NB4 (cell line): Measurements from ENCODE around the gene CR1L.
"Not testable (repeated sequence)": the region's sequence is repeated elsewhere in the genome, so short reads cannot be mapped to it uniquely, and the experiment has no call there.

ENCODE experiments used
- MAX ChIP-seq: IDR thresholded peaks from 2 replicates; pipeline ENCODE4 v1.6.1; 2011; ENCODE audit warnings: low read depth, low read length
- POLR2A ChIP-seq: IDR thresholded peaks from 2 replicates; pipeline ENCODE4 v1.6.1; 2011; ENCODE audit warnings: mild to moderate bottlenecking; ENCODE audit not compliant: insufficient read length; ENCODE audit errors: extremely low read depth
- TF ChIP-seq, protein P1 (sequence below): IDR thresholded peaks from one replicate; pipeline ENCODE4 v1.5.1; 2012; ENCODE audit warnings: low read depth, low read length

GRCh38 chr1:207661420-207661819 is 16.5 kb downstream of the CR1L start:
- TF ChIP-seq, protein P1, sequence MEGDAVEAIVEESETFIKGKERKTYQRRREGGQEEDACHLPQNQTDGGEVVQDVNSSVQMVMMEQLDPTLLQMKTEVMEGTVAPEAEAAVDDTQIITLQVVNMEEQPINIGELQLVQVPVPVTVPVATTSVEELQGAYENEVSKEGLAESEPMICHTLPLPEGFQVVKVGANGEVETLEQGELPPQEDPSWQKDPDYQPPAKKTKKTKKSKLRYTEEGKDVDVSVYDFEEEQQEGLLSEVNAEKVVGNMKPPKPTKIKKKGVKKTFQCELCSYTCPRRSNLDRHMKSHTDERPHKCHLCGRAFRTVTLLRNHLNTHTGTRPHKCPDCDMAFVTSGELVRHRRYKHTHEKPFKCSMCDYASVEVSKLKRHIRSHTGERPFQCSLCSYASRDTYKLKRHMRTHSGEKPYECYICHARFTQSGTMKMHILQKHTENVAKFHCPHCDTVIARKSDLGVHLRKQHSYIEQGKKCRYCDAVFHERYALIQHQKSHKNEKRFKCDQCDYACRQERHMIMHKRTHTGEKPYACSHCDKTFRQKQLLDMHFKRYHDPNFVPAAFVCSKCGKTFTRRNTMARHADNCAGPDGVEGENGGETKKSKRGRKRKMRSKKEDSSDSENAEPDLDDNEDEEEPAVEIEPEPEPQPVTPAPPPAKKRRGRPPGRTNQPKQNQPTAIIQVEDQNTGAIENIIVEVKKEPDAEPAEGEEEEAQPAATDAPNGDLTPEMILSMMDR: not testable (repeated sequence)
- TF ChIP-seq MAX, POLR2A: not testable (repeated sequence)
